K562 (cell line): ENCODE measurements around the gene ZNF791. TPM values are rescaled to one million over a fixed set of nuclear protein-coding genes. Genes with fewer than 3 reads are reported as not detected.

Source experiments
- ARNT ChIP-seq, 2 experiments: fragments of 450-650 bp; IDR thresholded peaks; 2 replicates each; pipeline ENCODE4 v1.6.1; 2016; ENCODE audit warnings: mild to moderate bottlenecking in 1 of 2
- BCL6 ChIP-seq: fragments of 250-450 bp; sonication (Bioruptor Pico); IDR thresholded peaks from 2 replicates; pipeline ENCODE4 v1.4.0; 2020
- DPF2 ChIP-seq: fragments of 450-650 bp; IDR thresholded peaks from 2 replicates; pipeline ENCODE4 v1.6.1; 2016
- ETS2 ChIP-seq: IDR thresholded peaks from 2 replicates; pipeline ENCODE4 v1.6.1; 2016; ENCODE audit warnings: borderline replicate concordance, missing genetic modification characterization, mild to moderate bottlenecking, moderate library complexity, missing compliant biosample characterization; ENCODE audit not compliant: poor library complexity, severe bottlenecking
- FOXK1 ChIP-seq: sonication (generic); formaldehyde crosslinking; IDR thresholded peaks from 2 replicates; pipeline ENCODE4 v1.8.0; 2022; ENCODE audit warnings: missing genetic modification reagents, mild to moderate bottlenecking, borderline replicate concordance
- L3MBTL2 ChIP-seq: fragments of 450-650 bp; IDR thresholded peaks from 2 replicates; pipeline ENCODE4 v1.6.1; 2016; ENCODE audit warnings: mild to moderate bottlenecking, moderate library complexity
- MBD2 ChIP-seq: sonication (generic); IDR thresholded peaks from 2 replicates; pipeline ENCODE4 v1.6.1; 2016; ENCODE audit warnings: low read depth, borderline replicate concordance
- NFIC ChIP-seq: fragments of 450-650 bp; IDR thresholded peaks from 2 replicates; pipeline ENCODE4 v1.6.1; 2017; ENCODE audit warnings: mild to moderate bottlenecking, inconsistent platforms
- NR2F6 ChIP-seq: fragments of 450-650 bp; formaldehyde crosslinking; IDR thresholded peaks from 2 replicates; pipeline ENCODE4 v1.4.0; 2020; ENCODE audit warnings: mild to moderate bottlenecking
- RBBP5 ChIP-seq: fragments of 200-600 bp; sonication (generic); IDR thresholded peaks from 2 replicates; pipeline ENCODE4 v1.6.1; 2012; ENCODE audit warnings: borderline replicate concordance, mild to moderate bottlenecking, low read length, control low read depth, inconsistent platforms; ENCODE audit not compliant: insufficient read depth, poor library complexity, severe bottlenecking
- SETDB1 ChIP-seq: IDR thresholded peaks from one replicate; pipeline ENCODE4 v1.6.1; 2012; ENCODE audit warnings: low read length, control low read depth, inconsistent platforms
- SRSF7 ChIP-seq: fragments of 200-400 bp; formaldehyde crosslinking; optimal IDR thresholded peaks from 2 replicates; pipeline ENCODE3; 2017; ENCODE audit warnings: mild to moderate bottlenecking, low read depth, low read length
- TCFL5 ChIP-seq: fragments of 250-450 bp; sonication (Bioruptor Pico); conservative IDR thresholded peaks from 2 replicates; pipeline ENCODE4 v1.6.1; 2021; ENCODE audit warnings: mild to moderate bottlenecking, moderate library complexity, matching md5 sums
- ZBTB7A ChIP-seq: IDR thresholded peaks from 2 replicates; pipeline ENCODE4 v1.6.1; 2011; ENCODE audit warnings: low read depth, mild to moderate bottlenecking, low read length, moderate library complexity, borderline replicate concordance; ENCODE audit not compliant: control insufficient read depth
- ZKSCAN3 ChIP-seq: fragments of 250-450 bp; sonication (Bioruptor Pico); IDR thresholded peaks from 2 replicates; pipeline ENCODE4 v1.4.0; 2020
- polyA plus RNA-seq, 8 experiments: library from polyadenylated mRNA; depleted of rRNA in 4 of 8; stranded (reverse) in 5 of 8; unstranded in 3 of 8; fragments of >200 nt; fragmentation: Nextera tagmentation in 2 of 8; fragmentation: Illumina TruSeq in 1 of 8; extraction: Ambion mirVana in 2 of 8; extraction: Trizol in 1 of 8; gene quantifications; 2 replicates each; pipeline versions ENCODE4 v1.2.1 to v1.2.3, GENCODE V29; 2011 to 2014; ENCODE audit warnings: inconsistent platforms in 1 of 8, missing spikeins in 1 of 8
- total RNA-seq, 7 experiments: library from RNA; depleted of rRNA in 6 of 7; stranded (reverse); fragments of >200 nt in 6 of 7; fragmentation: Illumina TruSeq in 2 of 7; extraction: Trizol in 2 of 7; gene quantifications; 2 replicates each; pipeline versions ENCODE4 v1.2.1 to v1.2.3, GENCODE V29; 2011 to 2021; ENCODE audit warnings: low replicate concordance in 1 of 7
- TF ChIP-seq, protein P1 (sequence below), 2 experiments: fragments of 450-650 bp; formaldehyde crosslinking in 1 of 2; IDR thresholded peaks; 2 replicates each; pipeline versions ENCODE4 v1.4.0 to v1.6.1; 2014 to 2020; ENCODE audit warnings: mild to moderate bottlenecking in 2 of 2, borderline replicate concordance in 1 of 2, low read depth in 1 of 2
- TF ChIP-seq, protein P2 (sequence below), 2 experiments: IDR thresholded peaks; 2 replicates each; pipeline ENCODE4 v1.6.1; 2011; ENCODE audit warnings: borderline replicate concordance in 1 of 2, control low read depth in 1 of 2, low read depth in 1 of 2, low read length in 1 of 2, mild to moderate bottlenecking in 1 of 2, mixed read lengths in 1 of 2, moderate library complexity in 1 of 2; ENCODE audit not compliant: insufficient read depth in 1 of 2, insufficient read length in 1 of 2, poor library complexity in 1 of 2, severe bottlenecking in 1 of 2; ENCODE audit errors: extremely low read depth in 1 of 2

The ZNF791 gene
- total and polyA plus RNA-seq, 9 of the 15 experiments (the other 6 are each of a cell fraction or from before 2014, with no cell fraction given) = 7.8 to 22.7 (median 13.1) TPM

DNA sequence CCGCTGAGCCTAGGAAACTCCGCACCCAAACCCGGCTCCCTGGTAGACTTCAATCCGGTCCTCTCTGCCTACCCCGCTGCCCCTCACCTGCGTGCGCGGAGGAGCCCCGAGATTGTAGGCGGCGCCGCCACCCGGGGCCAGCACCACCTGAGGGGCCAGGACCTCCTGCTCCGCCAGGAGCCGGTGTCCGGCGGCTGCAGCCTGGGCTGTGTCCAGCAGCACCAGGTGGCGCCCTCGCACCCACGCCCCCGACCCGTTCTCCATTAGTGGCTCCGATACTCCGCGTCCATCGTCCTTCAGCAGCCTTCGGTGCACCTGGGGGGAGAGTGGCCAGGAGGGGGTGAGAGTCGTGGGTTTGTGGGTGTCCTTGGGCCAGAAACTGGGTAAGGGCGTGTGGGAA is 37.4 kb downstream of the ZNF791 start (continued):
- TF ChIP-seq, protein P1, sequence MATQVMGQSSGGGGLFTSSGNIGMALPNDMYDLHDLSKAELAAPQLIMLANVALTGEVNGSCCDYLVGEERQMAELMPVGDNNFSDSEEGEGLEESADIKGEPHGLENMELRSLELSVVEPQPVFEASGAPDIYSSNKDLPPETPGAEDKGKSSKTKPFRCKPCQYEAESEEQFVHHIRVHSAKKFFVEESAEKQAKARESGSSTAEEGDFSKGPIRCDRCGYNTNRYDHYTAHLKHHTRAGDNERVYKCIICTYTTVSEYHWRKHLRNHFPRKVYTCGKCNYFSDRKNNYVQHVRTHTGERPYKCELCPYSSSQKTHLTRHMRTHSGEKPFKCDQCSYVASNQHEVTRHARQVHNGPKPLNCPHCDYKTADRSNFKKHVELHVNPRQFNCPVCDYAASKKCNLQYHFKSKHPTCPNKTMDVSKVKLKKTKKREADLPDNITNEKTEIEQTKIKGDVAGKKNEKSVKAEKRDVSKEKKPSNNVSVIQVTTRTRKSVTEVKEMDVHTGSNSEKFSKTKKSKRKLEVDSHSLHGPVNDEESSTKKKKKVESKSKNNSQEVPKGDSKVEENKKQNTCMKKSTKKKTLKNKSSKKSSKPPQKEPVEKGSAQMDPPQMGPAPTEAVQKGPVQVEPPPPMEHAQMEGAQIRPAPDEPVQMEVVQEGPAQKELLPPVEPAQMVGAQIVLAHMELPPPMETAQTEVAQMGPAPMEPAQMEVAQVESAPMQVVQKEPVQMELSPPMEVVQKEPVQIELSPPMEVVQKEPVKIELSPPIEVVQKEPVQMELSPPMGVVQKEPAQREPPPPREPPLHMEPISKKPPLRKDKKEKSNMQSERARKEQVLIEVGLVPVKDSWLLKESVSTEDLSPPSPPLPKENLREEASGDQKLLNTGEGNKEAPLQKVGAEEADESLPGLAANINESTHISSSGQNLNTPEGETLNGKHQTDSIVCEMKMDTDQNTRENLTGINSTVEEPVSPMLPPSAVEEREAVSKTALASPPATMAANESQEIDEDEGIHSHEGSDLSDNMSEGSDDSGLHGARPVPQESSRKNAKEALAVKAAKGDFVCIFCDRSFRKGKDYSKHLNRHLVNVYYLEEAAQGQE (IDR thresholded peaks at IDR 0.05; ENCODE audit: borderline replicate concordance) = peak; percentile 47; the same call in 1 of the 2 replicates
- TF ChIP-seq, protein P1 (CRISPR knock-in tag; IDR thresholded peaks at IDR 0.05; ENCODE audit: low read depth) = no peak
- TF ChIP-seq ARNT (IDR thresholded peaks at IDR 0.05) (no peak), ETS2 (tag) (no peak), BCL6 (CRISPR knock-in tag) (no peak), SRSF7 (no peak), FOXK1 (CRISPR knock-in tag) (no peak), NFIC (0 out of 2 replicates have a peak, but pooled peaks have one; percentile 22), NR2F6 (CRISPR knock-in tag) (no peak), L3MBTL2 (peak; percentile 12; the same call in 1 of the 2 replicates), ZBTB7A (peak; percentile 42; the same call in 1 of the 2 replicates), SETDB1 (no peak), MBD2 (0 out of 2 replicates have a peak, but pooled peaks have one; percentile 13), ZKSCAN3 (no peak), DPF2 (no peak), TCFL5 (CRISPR knock-in tag) (no peak), RBBP5 (no peak)
- TF ChIP-seq, protein P2, sequence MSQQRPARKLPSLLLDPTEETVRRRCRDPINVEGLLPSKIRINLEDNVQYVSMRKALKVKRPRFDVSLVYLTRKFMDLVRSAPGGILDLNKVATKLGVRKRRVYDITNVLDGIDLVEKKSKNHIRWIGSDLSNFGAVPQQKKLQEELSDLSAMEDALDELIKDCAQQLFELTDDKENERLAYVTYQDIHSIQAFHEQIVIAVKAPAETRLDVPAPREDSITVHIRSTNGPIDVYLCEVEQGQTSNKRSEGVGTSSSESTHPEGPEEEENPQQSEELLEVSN (IDR thresholded peaks at IDR 0.05; ENCODE audit: borderline replicate concordance in 1 of 2, extremely low read depth in 1 of 2, insufficient read depth in 1 of 2, insufficient read length in 1 of 2, low read depth in 1 of 2, low read length in 1 of 2, poor library complexity in 1 of 2, severe bottlenecking in 1 of 2) = peak in 1 of 2 experiments; percentile 57
